B cell (primary cell): ENCODE data around the gene PEX14. TPM values are rescaled to one million over a fixed set of nuclear protein-coding genes. Genes with fewer than 3 reads are reported as not detected.

Source experiments
- ATAC-seq: fragments of 200-7000 bp; cut with Tn5 transposase; one replicate; pipeline ENCODE4 v1.10.0; 2021; ENCODE audit warnings: low read depth, mild to moderate bottlenecking, moderate number of reproducible peaks, moderate library complexity
- CTCF ChIA-PET: fragments of 350-600 bp; sonication (Branson Sonifier 250); formaldehyde crosslinking; loops from one replicate; lab custom pipeline; 2021; ENCODE audit warnings: antibody characterized with exemption, inconsistent platforms; lab: Charles Lee
- POLR2A ChIA-PET: fragments of 350-600 bp; sonication (Branson Sonifier 250); formaldehyde crosslinking; loops from one replicate; lab custom pipeline; 2021; ENCODE audit warnings: antibody characterized with exemption; lab: Charles Lee
- DNase-seq: peaks from one replicate; pipeline ENCODE4 v3.0.0; 2013
- H2AFZ ChIP-seq: 2 replicates; pipeline ENCODE4 v1.6.1; 2012; ENCODE audit warnings: mild to moderate bottlenecking, low read depth, low read length; ENCODE audit not compliant: insufficient read depth, poor library complexity, severe bottlenecking
- H3K27ac ChIP-seq, 2 donors: 1 replicate in 1 of 2; 2 replicates in 1 of 2; pipeline ENCODE4 v1.5.1; 2012 to 2013; ENCODE audit warnings: low read length in 2 of 2, mild to moderate bottlenecking in 2 of 2, moderate library complexity in 1 of 2
- H3K27me3 ChIP-seq, 4 experiments: fragments of 200-600 bp in 1 of 4; sonication (generic) in 1 of 4; replicated peaks in 1 of 4; 1 replicate in 2 of 4; 2 replicates in 2 of 4; pipeline versions ENCODE4 v1.6.1 to v1.7.0; 2013 to 2016; ENCODE audit warnings: low read length in 3 of 4, mild to moderate bottlenecking in 2 of 4, mixed read lengths in 1 of 4, moderate library complexity in 1 of 4; ENCODE audit not compliant: insufficient read depth in 4 of 4, control insufficient read depth in 3 of 4; ENCODE audit errors: control extremely low read depth in 1 of 4
- H3K36me3 ChIP-seq, 2 experiments: replicated peaks in 1 of 2; 1 replicate in 1 of 2; 2 replicates in 1 of 2; pipeline versions ENCODE4 v1.6.1 to v1.7.1; 2013; ENCODE audit warnings: low read length in 1 of 2; ENCODE audit not compliant: insufficient read depth in 2 of 2, control insufficient read depth in 1 of 2; ENCODE audit errors: control extremely low read depth in 1 of 2, extremely low read depth in 1 of 2
- H3K4me1 ChIP-seq, 2 donors: fragments of 200-600 bp in 1 of 2; sonication (generic) in 1 of 2; 1 replicate in 1 of 2; 2 replicates in 1 of 2; pipeline versions ENCODE4 v1.5.1 to v1.6.1; 2013 to 2017; ENCODE audit warnings: low read length in 2 of 2; ENCODE audit not compliant: control insufficient read depth in 2 of 2, insufficient read depth in 2 of 2
- H3K4me2 ChIP-seq: replicated peaks from 2 replicates; pipeline ENCODE3; 2012; ENCODE audit warnings: mild to moderate bottlenecking, low read depth, low read length; ENCODE audit not compliant: poor library complexity, severe bottlenecking
- H3K4me3 ChIP-seq, 5 experiments: fragments of 200-600 bp in 1 of 5; sonication (generic) in 1 of 5; 1 replicate in 3 of 5; 2 replicates in 2 of 5; pipeline versions ENCODE4 v1.5.1 to v1.7.0; 2011 to 2016; ENCODE audit warnings: low read length in 4 of 5, mild to moderate bottlenecking in 4 of 5, low read depth in 2 of 5, control low read depth in 1 of 5, moderate library complexity in 1 of 5; ENCODE audit not compliant: insufficient read depth in 1 of 5; ENCODE audit errors: control extremely low read depth in 1 of 5, extremely low read depth in 1 of 5
- H3K79me2 ChIP-seq: fragments of 200-600 bp; sonication (generic); one replicate; pipeline ENCODE4 v1.6.0; 2016; ENCODE audit warnings: low read length; ENCODE audit not compliant: control insufficient read depth, insufficient read depth
- H3K9ac ChIP-seq: fragments of 200-600 bp; sonication (generic); 2 replicates; pipeline ENCODE4 v1.6.1; 2017; ENCODE audit warnings: mild to moderate bottlenecking, low read length, moderate library complexity
- H3K9me3 ChIP-seq, 3 donors: one replicate each; pipeline versions ENCODE4 v1.6.1 to v1.7.1; 2013; ENCODE audit warnings: low read length in 2 of 3; ENCODE audit not compliant: control insufficient read depth in 2 of 3, insufficient read depth in 1 of 3; ENCODE audit errors: control extremely low read depth in 1 of 3
- H4K20me1 ChIP-seq: 2 replicates; pipeline ENCODE4 v1.6.0; 2012; ENCODE audit warnings: mild to moderate bottlenecking, low read length; ENCODE audit not compliant: insufficient read depth, control insufficient read depth, poor library complexity, severe bottlenecking
- H3K27ac Mint-ChIP-seq: one replicate; pipeline ENCODE4 v1.8.0; 2021; ENCODE audit warnings: mixed read lengths
- H3K27me3 Mint-ChIP-seq: one replicate; pipeline ENCODE4 v1.8.0; 2021; ENCODE audit warnings: mixed read lengths
- H3K4me1 Mint-ChIP-seq: one replicate; pipeline ENCODE4 v1.8.0; 2021; ENCODE audit warnings: mixed read lengths
- H3K4me3 Mint-ChIP-seq: one replicate; pipeline ENCODE4 v1.8.0; 2021; ENCODE audit warnings: mixed read lengths
- H3K9me3 Mint-ChIP-seq: one replicate; pipeline ENCODE4 v1.8.0; 2022; ENCODE audit warnings: mixed read lengths; ENCODE audit not compliant: insufficient read depth
- EZH2 ChIP-seq: IDR thresholded peaks from 2 replicates; pipeline ENCODE4 v1.6.1; 2012; ENCODE audit warnings: borderline replicate concordance, low read depth, mild to moderate bottlenecking, moderate library complexity, low read length; ENCODE audit not compliant: insufficient read depth, poor library complexity, severe bottlenecking
- WGBS: methylation state at CpG from one replicate; pipeline ENCODE4 v1.1.5; 2013; ENCODE audit warnings: missing lambda C conversion rate; ENCODE audit not compliant: insufficient coverage; 5-methylcytosine and 5-hydroxymethylcytosine counted together
- intact Hi-C: fragments of 100-400 bp; cut with micrococcal nuclease; formaldehyde crosslinking; loops from one replicate; pipeline ENCODE4 v1.10.0; 2022
- polyA plus RNA-seq: library from polyadenylated mRNA; depleted of rRNA; stranded (reverse); fragments of >200 nt; gene quantifications from 2 replicates; pipeline ENCODE4 v1.2.3, GENCODE V29; 2012
- total RNA-seq, 2 donors: library from RNA; stranded (reverse); fragments of 120-200 nt in 1 of 2; gene quantifications; 1 replicate in 1 of 2; 2 replicates in 1 of 2; pipeline versions ENCODE4 v1.2.3 to v1.2.4, GENCODE V29; 2013 to 2022
- TF ChIP-seq, protein P1 (sequence below): fragments of 200-600 bp; IDR thresholded peaks from one replicate; pipeline ENCODE4 v1.8.0; 2022; ENCODE audit warnings: antibody characterized with exemption, mild to moderate bottlenecking

PEX14 gene
- total and polyA plus RNA-seq, 2 donors (not counting 1 experiment from before 2014, with no cell fraction given) = 14.1 to 19.3 TPM

- H3K4me1 ChIP-seq = no peaks in the 10 kb centered on the region
- CTCF ChIA-PET = interaction anchor here (2.3 kb wide), 1 partner anchor 108 kb away, joined by 7 read pairs; no protein-coding TSS in a partner anchor
Observed at GRCh38 chr1:10602936-10603335, 128.2 kb downstream of the PEX14 start.

DNA sequence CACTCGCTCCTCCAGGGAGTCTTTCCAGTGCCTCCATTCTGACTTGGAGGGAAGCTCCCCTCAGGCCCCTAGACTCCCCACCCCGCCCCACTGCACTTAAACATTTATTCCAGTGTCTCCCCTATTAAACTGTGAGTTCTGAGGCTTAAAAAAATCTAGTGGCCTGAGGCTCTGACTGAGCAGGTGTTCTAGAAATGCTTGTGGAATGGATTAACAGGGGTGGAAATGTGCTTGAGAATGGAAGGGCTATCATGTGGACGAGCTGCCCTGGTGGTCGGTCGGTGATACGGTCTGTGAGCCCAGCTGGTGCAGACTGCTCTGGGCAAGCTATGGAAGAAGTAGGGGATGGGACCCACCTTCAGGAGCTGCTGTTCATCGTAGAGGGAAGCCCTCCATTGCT is 130.2 kb downstream of the PEX14 start:
- no peak overlapping the region for H3K4me3 ChIP-seq
- 92% methylated on average over 5 of the region's 7 CpGs for WGBS
- H3K27ac ChIP-seq = no peak overlapping the region
- no peak overlapping the region for H2AFZ ChIP-seq
- no peaks in the 10 kb centered on the region for H3K79me2 ChIP-seq
- no peaks in the 10 kb centered on the region for H3K27me3 ChIP-seq
- Mint-ChIP-seq H3K4me3 (no peak overlapping the region), H3K27me3 (no peaks in the 10 kb centered on the region), H3K9me3 (no peaks in the 10 kb centered on the region), H3K4me1 (no peaks in the 10 kb centered on the region), H3K27ac (no peak overlapping the region)
- H3K9me3 ChIP-seq = no peaks in the 10 kb centered on the region
- no peak for DNase-seq
- H4K20me1 ChIP-seq = no peaks in the 10 kb centered on the region
- no peak overlapping the region for H3K9ac ChIP-seq
- no peak for ATAC-seq
- intact Hi-C loops = no loop called here
- no peak for TF ChIP-seq EZH2
- TF ChIP-seq, protein P1, sequence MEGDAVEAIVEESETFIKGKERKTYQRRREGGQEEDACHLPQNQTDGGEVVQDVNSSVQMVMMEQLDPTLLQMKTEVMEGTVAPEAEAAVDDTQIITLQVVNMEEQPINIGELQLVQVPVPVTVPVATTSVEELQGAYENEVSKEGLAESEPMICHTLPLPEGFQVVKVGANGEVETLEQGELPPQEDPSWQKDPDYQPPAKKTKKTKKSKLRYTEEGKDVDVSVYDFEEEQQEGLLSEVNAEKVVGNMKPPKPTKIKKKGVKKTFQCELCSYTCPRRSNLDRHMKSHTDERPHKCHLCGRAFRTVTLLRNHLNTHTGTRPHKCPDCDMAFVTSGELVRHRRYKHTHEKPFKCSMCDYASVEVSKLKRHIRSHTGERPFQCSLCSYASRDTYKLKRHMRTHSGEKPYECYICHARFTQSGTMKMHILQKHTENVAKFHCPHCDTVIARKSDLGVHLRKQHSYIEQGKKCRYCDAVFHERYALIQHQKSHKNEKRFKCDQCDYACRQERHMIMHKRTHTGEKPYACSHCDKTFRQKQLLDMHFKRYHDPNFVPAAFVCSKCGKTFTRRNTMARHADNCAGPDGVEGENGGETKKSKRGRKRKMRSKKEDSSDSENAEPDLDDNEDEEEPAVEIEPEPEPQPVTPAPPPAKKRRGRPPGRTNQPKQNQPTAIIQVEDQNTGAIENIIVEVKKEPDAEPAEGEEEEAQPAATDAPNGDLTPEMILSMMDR = no peak
- POLR2A ChIA-PET = no interaction called here
- CTCF ChIA-PET = interaction anchor here (2.3 kb wide), 1 partner anchor 110 kb away, joined by 7 read pairs; no protein-coding TSS in a partner anchor
- H3K4me1 ChIP-seq = no peaks in the 10 kb centered on the region
- peaks cover 0 to 8% of the 10 kb centered on the region in 2 experiments for H3K36me3 ChIP-seq
- no peak overlapping the region for H3K4me2 ChIP-seq

More at GRCh38 chr1:10602936-10603335, 128.2 kb downstream of the PEX14 start:
- intact Hi-C loops = no loop called here
- H3K9ac ChIP-seq = no peak overlapping the region
- Mint-ChIP-seq H3K9me3 (no peaks in the 10 kb centered on the region), H3K27me3 (no peaks in the 10 kb centered on the region), H3K4me3 (no peak overlapping the region), H3K4me1 (no peaks in the 10 kb centered on the region), H3K27ac (no peak overlapping the region)
- no CpG with 5 or more reads among the region's 3 CpGs for WGBS
- H3K27me3 ChIP-seq = no peaks in the 10 kb centered on the region
- POLR2A ChIA-PET = no interaction called here
- DNase-seq = no peak
- no peak overlapping the region for H2AFZ ChIP-seq
- H3K36me3 ChIP-seq = peaks cover 0 to 13% of the 10 kb centered on the region in 2 experiments
- no peak overlapping the region for H3K27ac ChIP-seq
- H3K4me2 ChIP-seq = no peak overlapping the region
- no peaks in the 10 kb centered on the region for H3K79me2 ChIP-seq
- H3K4me3 ChIP-seq = no peak overlapping the region
- H4K20me1 ChIP-seq = no peaks in the 10 kb centered on the region
- no peak for TF ChIP-seq EZH2
- TF ChIP-seq, protein P1 = no peak
- no peak for ATAC-seq
- H3K9me3 ChIP-seq = no peaks in the 10 kb centered on the region
